ENCODE measurements around the gene PRR5L.

Gene PRR5L

GRCh38 chr11:36251823-36252222 is 44.3 kb upstream of the PRR5L start:
- H3K27ac ChIP-seq = no peak overlapping the region

DNA sequence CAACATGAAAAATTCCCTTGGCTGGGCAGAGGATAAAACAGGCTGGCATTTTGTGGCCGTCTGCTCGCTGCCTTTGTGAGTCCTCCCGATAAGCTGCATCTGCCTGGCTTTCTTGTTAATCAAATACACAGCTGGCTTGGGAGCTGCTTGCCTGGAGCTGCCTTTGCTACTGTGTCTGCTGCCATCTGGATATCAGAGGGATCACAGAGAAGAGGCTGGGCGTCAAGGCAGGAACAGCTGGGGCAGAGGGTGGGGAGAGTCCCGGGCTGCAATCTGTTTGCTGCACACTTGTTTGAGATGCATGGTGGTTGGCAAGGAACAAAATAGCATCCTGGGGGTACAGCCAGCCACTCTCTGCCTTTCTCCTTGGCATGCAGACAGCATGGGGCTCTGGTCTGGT is 42.9 kb upstream of the PRR5L start:
- Histone ChIP-seq H2AFZ (ENCODE audit: low read depth) (no peak overlapping the region), H3K79me2 (ENCODE audit: insufficient read depth, low read depth) (no peaks in the 10 kb centered on the region), H3K9ac (no peak overlapping the region), H3K27me3 (ENCODE audit: insufficient read depth, low read depth) (no peaks in the 10 kb centered on the region), H3K4me2 (no peak overlapping the region), H3K27ac (no peak overlapping the region), H3K4me1 (ENCODE audit: low read depth, poor library complexity, severe bottlenecking) (peaks cover 23% of the 10 kb centered on the region), H4K20me1 (ENCODE audit: insufficient read depth) (no peaks in the 10 kb centered on the region), H3K4me3 (IDR thresholded peaks at IDR 0.05; ENCODE audit: insufficient read depth, low read depth, low read length) (no peak overlapping the region), H3K36me3 (ENCODE audit: insufficient read depth) (no peaks in the 10 kb centered on the region)
- TF ChIP-seq CTCF (conservative IDR thresholded peaks at IDR 0.05; ENCODE audit: low read depth, low read length) = no peak

More at GRCh38 chr11:36251823-36252222, 44.3 kb upstream of the PRR5L start:
- Histone ChIP-seq H3K4me1 (ENCODE audit: low read depth, poor library complexity, severe bottlenecking) (peaks cover 33% of the 10 kb centered on the region), H3K4me3 (IDR thresholded peaks at IDR 0.05; ENCODE audit: insufficient read depth, low read depth, low read length) (no peak overlapping the region), H4K20me1 (ENCODE audit: insufficient read depth) (no peaks in the 10 kb centered on the region), H3K27me3 (ENCODE audit: insufficient read depth, low read depth) (no peaks in the 10 kb centered on the region), H3K79me2 (ENCODE audit: insufficient read depth, low read depth) (no peaks in the 10 kb centered on the region), H3K4me2 (no peak overlapping the region), H3K9ac (no peak overlapping the region), H2AFZ (ENCODE audit: low read depth) (no peak overlapping the region), H3K36me3 (ENCODE audit: insufficient read depth) (no peaks in the 10 kb centered on the region)
- no peak for TF ChIP-seq CTCF (conservative IDR thresholded peaks at IDR 0.05; ENCODE audit: low read depth, low read length)

DNA sequence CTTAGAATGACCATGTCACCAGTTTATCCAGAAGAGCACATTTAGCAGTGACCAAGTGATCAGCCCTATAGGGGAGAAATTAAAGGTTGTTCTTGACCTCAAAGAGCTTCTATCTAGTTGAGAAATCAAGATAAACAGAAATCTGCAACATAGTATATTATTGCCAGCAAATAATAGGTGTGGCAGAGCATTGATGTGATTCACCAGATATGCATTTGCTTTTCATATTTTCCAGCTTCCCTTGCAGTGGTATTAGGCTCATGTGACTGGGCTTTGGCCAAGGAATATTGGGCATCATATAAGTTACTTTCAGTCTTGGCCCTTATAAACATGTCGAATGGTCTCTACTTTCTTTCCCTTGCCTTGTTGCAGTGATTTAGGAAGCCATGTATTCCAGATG is 41.4 kb upstream of the PRR5L start:
- Histone ChIP-seq H2AFZ (ENCODE audit: low read depth) (no peak overlapping the region), H3K27ac (no peak overlapping the region), H3K79me2 (ENCODE audit: insufficient read depth, low read depth) (no peaks in the 10 kb centered on the region), H3K4me2 (no peak overlapping the region), H3K9ac (no peak overlapping the region), H3K36me3 (ENCODE audit: insufficient read depth) (no peaks in the 10 kb centered on the region), H4K20me1 (ENCODE audit: insufficient read depth) (no peaks in the 10 kb centered on the region), H3K4me3 (IDR thresholded peaks at IDR 0.05; ENCODE audit: insufficient read depth, low read depth, low read length) (no peak overlapping the region), H3K27me3 (ENCODE audit: insufficient read depth, low read depth) (no peaks in the 10 kb centered on the region), H3K4me1 (ENCODE audit: low read depth, poor library complexity, severe bottlenecking) (peaks cover 8% of the 10 kb centered on the region)
- no peak for TF ChIP-seq CTCF (conservative IDR thresholded peaks at IDR 0.05; ENCODE audit: low read depth, low read length)

- TF ChIP-seq CTCF (conservative IDR thresholded peaks at IDR 0.05; ENCODE audit: low read depth, low read length) = no peak
- no peaks in the 10 kb centered on the region for H3K36me3 ChIP-seq (ENCODE audit: insufficient read depth)
- no peak overlapping the region for H2AFZ ChIP-seq (ENCODE audit: low read depth)
- no peaks in the 10 kb centered on the region for H3K4me1 ChIP-seq (ENCODE audit: low read depth, poor library complexity, severe bottlenecking)
- H3K27me3 ChIP-seq (ENCODE audit: insufficient read depth, low read depth) = no peaks in the 10 kb centered on the region
- H3K27ac ChIP-seq = no peak overlapping the region
- H3K79me2 ChIP-seq (ENCODE audit: insufficient read depth, low read depth) = no peaks in the 10 kb centered on the region
- H3K4me3 ChIP-seq (IDR thresholded peaks at IDR 0.05; ENCODE audit: insufficient read depth, low read depth, low read length) = no peak overlapping the region
- H3K9ac ChIP-seq = no peak overlapping the region
- no peak overlapping the region for H3K4me2 ChIP-seq
- H4K20me1 ChIP-seq (ENCODE audit: insufficient read depth) = no peaks in the 10 kb centered on the region
Measured at GRCh38 chr11:36257351-36257750, 38.7 kb upstream of the PRR5L start.

All from KMS-11 (cell line).